Ishikawa (cell line): Measurements from ENCODE around the gene GRIA4.

Source experiments
- CEBPB ChIP-seq: IDR thresholded peaks from 2 replicates; pipeline ENCODE4 v1.6.1; 2012
- CREB1 ChIP-seq: IDR thresholded peaks from 2 replicates; pipeline ENCODE4 v1.6.1; 2012; ENCODE audit warnings: low read depth
- EGR1 ChIP-seq: IDR thresholded peaks from 2 replicates; pipeline ENCODE4 v1.6.1; 2012
- EP300 ChIP-seq: IDR thresholded peaks from 2 replicates; pipeline ENCODE4 v1.6.1; 2012; ENCODE audit warnings: borderline replicate concordance
- FOXM1 ChIP-seq: IDR thresholded peaks from 2 replicates; pipeline ENCODE4 v1.6.1; 2012; ENCODE audit warnings: low read depth, borderline replicate concordance
- MAX ChIP-seq: IDR thresholded peaks from 2 replicates; pipeline ENCODE4 v1.6.1; 2012
- NFIC ChIP-seq: IDR thresholded peaks from 2 replicates; pipeline ENCODE4 v1.6.1; 2012
- RAD21 ChIP-seq: IDR thresholded peaks from 2 replicates; pipeline ENCODE4 v1.6.1; 2012; ENCODE audit warnings: low read depth
- REST ChIP-seq: IDR thresholded peaks from 2 replicates; pipeline ENCODE4 v1.6.1; 2012; ENCODE audit warnings: low read depth, mild to moderate bottlenecking
- TAF1 ChIP-seq: IDR thresholded peaks from 2 replicates; pipeline ENCODE4 v1.6.1; 2012; ENCODE audit warnings: low read depth, mild to moderate bottlenecking
- TCF12 ChIP-seq: IDR thresholded peaks from 2 replicates; pipeline ENCODE4 v1.6.1; 2012; ENCODE audit warnings: low read depth
- TEAD4 ChIP-seq: IDR thresholded peaks from 2 replicates; pipeline ENCODE4 v1.6.1; 2012
- YY1 ChIP-seq: IDR thresholded peaks from 2 replicates; pipeline ENCODE4 v1.6.1; 2012; ENCODE audit warnings: low read depth
- ZBTB7A ChIP-seq: IDR thresholded peaks from 2 replicates; pipeline ENCODE4 v1.6.1; 2012; ENCODE audit warnings: low read depth
- TF ChIP-seq, protein P1 (sequence below): IDR thresholded peaks from 2 replicates; pipeline ENCODE4 v1.6.1; 2012

GRIA4 gene

GRCh38 chr11:105840391-105840790 is 230.5 kb downstream of the GRIA4 start:
- no peak for TF ChIP-seq CEBPB
- no peak for TF ChIP-seq REST
- TF ChIP-seq EGR1 = no peak
- TF ChIP-seq TAF1 = no peak
- no peak for TF ChIP-seq ZBTB7A
- TF ChIP-seq MAX = no peak
- no peak for TF ChIP-seq TCF12
- no peak for TF ChIP-seq EP300
- TF ChIP-seq FOXM1 = no peak
- TF ChIP-seq TEAD4 = no peak
- TF ChIP-seq RAD21 = no peak
- no peak for TF ChIP-seq YY1
- TF ChIP-seq CREB1 = no peak
- TF ChIP-seq, protein P1, sequence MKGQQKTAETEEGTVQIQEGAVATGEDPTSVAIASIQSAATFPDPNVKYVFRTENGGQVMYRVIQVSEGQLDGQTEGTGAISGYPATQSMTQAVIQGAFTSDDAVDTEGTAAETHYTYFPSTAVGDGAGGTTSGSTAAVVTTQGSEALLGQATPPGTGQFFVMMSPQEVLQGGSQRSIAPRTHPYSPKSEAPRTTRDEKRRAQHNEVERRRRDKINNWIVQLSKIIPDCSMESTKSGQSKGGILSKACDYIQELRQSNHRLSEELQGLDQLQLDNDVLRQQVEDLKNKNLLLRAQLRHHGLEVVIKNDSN = no peak
- TF ChIP-seq NFIC = no peak

GRCh38 chr11:105852403-105852802 is 242.5 kb downstream of the GRIA4 start:
- TF ChIP-seq TCF12 (no peak), CREB1 (no peak), NFIC (no peak), TEAD4 (no peak), EP300 (no peak), TAF1 (no peak), FOXM1 (no peak), MAX (no peak), RAD21 (no peak), CEBPB (no peak), YY1 (no peak)
- TF ChIP-seq, protein P1 = no peak

DNA sequence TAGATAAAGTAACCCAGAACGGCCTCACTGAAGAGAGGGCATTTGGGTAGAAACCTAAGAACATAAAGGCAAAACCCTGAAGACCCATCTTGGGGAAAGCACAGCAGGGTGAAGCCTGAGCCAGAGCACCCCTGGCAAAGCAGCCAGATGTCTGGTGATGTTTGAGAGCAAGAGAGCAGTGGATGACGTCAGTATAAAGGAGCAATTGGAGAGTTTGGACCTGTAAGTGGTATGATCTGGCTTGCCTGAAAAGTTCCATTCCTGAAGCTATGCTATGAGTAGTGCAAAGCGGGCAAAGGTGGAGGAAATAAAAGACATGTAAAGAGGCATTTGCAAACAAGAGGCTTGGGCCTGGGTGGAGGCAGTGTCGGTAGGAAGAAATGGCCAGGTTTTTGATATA is 244.4 kb downstream of the GRIA4 start:
- TF ChIP-seq CREB1 = no peak
- no peak for TF ChIP-seq TEAD4

DNA sequence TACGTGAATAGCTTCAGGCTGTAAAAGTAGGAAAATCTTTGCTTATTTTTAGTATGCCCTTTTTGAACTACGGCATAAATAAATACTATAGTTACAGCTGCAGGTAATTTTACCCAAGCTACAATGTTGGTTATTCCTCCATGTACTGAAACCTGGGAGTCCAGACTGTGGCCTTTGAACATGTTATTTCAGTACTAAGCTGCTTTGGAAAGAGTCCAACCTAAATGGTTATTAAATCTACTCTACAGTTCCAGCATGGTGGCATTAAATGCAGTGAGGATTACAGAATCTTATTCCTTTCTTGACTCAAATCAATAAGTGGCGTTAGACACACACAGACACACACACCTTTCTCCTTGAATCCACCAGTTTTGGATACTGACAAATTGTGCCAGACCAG is 247.1 kb downstream of the GRIA4 start:
- no peak for TF ChIP-seq YY1
- no peak for TF ChIP-seq TEAD4
- no peak for TF ChIP-seq REST
- TF ChIP-seq NFIC = no peak
- no peak for TF ChIP-seq ZBTB7A
- TF ChIP-seq FOXM1 = no peak
- no peak for TF ChIP-seq RAD21
- TF ChIP-seq EGR1 = no peak
- TF ChIP-seq, protein P1 = no peak
- TF ChIP-seq TAF1 = no peak
- TF ChIP-seq TCF12 = no peak

GRCh38 chr11:105857728-105858127 is 247.9 kb downstream of the GRIA4 start:
- TF ChIP-seq REST (no peak), YY1 (no peak), RAD21 (no peak), ZBTB7A (no peak), CREB1 (no peak), NFIC (no peak), EGR1 (no peak), FOXM1 (no peak), TCF12 (no peak), CEBPB (no peak), TAF1 (no peak), MAX (no peak), TEAD4 (no peak)
- TF ChIP-seq, protein P1 = no peak
